GM06990 (cell line): ENCODE results near the gene MBD1.
A peak's percentile ranks its signal among the peaks of the same experiment; 100 is the strongest.

Experiments
- DNase-seq: peaks from one replicate; pipeline ENCODE4 v3.0.0-alpha.2; 2011; ENCODE audit not compliant: insufficient read length; ENCODE audit errors: extremely low read depth
- H3K27me3 ChIP-seq: replicated peaks from 2 replicates; pipeline ENCODE4 v1.6.0; 2011; ENCODE audit warnings: low read length; ENCODE audit not compliant: control insufficient read depth, insufficient read depth
- H3K36me3 ChIP-seq: 2 replicates; pipeline ENCODE4 v1.5.1; 2011; ENCODE audit warnings: low read length; ENCODE audit not compliant: control insufficient read depth, insufficient read depth
- H3K4me3 ChIP-seq: replicated peaks from 2 replicates; pipeline ENCODE4 v1.5.1; 2011; ENCODE audit warnings: low read depth, mild to moderate bottlenecking, control low read depth, low read length
- CTCF ChIP-seq: IDR thresholded peaks from 2 replicates; pipeline ENCODE4 v1.5.1; 2011; ENCODE audit warnings: low read length, control low read depth, mild to moderate bottlenecking, inconsistent platforms; ENCODE audit not compliant: insufficient read depth, poor library complexity, severe bottlenecking

The MBD1 gene

GRCh38 chr18:50279752-50280151 lies 1.6 kb downstream of the MBD1 start:
- Histone ChIP-seq H3K36me3 (peaks cover 47% of the 10 kb centered on the region), H3K4me3 (peak overlapping the region; percentile 100), H3K27me3 (no peaks in the 10 kb centered on the region)
- TF ChIP-seq CTCF = no peak
- no peak for DNase-seq

- H3K36me3 ChIP-seq = peaks cover 48% of the 10 kb centered on the region
- no peak overlapping the region for H3K4me3 ChIP-seq
- no peak for TF ChIP-seq CTCF
- H3K27me3 ChIP-seq = no peaks in the 10 kb centered on the region
- DNase-seq = no peak
Measured at GRCh38 chr18:50277942-50278341, 3.4 kb downstream of the MBD1 start.

GRCh38 chr18:50276452-50276851 lies 4.9 kb downstream of the MBD1 start:
- no peak for TF ChIP-seq CTCF
- H3K36me3 ChIP-seq = peaks cover 46% of the 10 kb centered on the region
- H3K27me3 ChIP-seq = no peaks in the 10 kb centered on the region
- DNase-seq = no peak
- no peak overlapping the region for H3K4me3 ChIP-seq

GRCh38 chr18:50275503-50276036 lies 5.8 kb downstream of the MBD1 start:
- DNase-seq = no peak
- H3K36me3 ChIP-seq = peaks cover 50% of the 10 kb centered on the region
- no peaks in the 10 kb centered on the region for H3K27me3 ChIP-seq
- H3K4me3 ChIP-seq = no peak overlapping the region
- no peak for TF ChIP-seq CTCF

- H3K4me3 ChIP-seq = no peak overlapping the region
- no peaks in the 10 kb centered on the region for H3K27me3 ChIP-seq
- DNase-seq = no peak
- H3K36me3 ChIP-seq = peaks cover 55% of the 10 kb centered on the region
- no peak for TF ChIP-seq CTCF
Measured at GRCh38 chr18:50274941-50275340, 6.4 kb downstream of the MBD1 start.

GRCh38 chr18:50274044-50274442 lies 7.3 kb downstream of the MBD1 start:
- no peak for TF ChIP-seq CTCF
- Histone ChIP-seq H3K4me3 (no peak overlapping the region), H3K36me3 (peaks cover 61% of the 10 kb centered on the region), H3K27me3 (no peaks in the 10 kb centered on the region)
- DNase-seq = no peak
